Ovary (tissue), 9 donors: ENCODE results near the gene JDP2. TPM values are rescaled to one million over a fixed set of nuclear protein-coding genes. Genes with fewer than 3 reads are reported as not detected.

Experiments used
- DNase-seq, 5 donors: peaks; one replicate each; pipeline ENCODE4 v3.0.0-alpha.2; 2019 to 2020
- H3K27ac ChIP-seq, 2 donors: fragments of 200-600 bp; one replicate each; pipeline versions ENCODE4 v1.5.1 to v1.8.0; 2019 to 2022
- H3K27me3 ChIP-seq: fragments of 200-600 bp; one replicate; pipeline ENCODE4 v1.8.0; 2022
- H3K36me3 ChIP-seq: fragments of 200-600 bp; sonication (generic); one replicate; pipeline ENCODE4 v1.5.1; 2019
- H3K4me1 ChIP-seq: one replicate; pipeline ENCODE4 v1.8.1; 2013; ENCODE audit warnings: mild to moderate bottlenecking, moderate library complexity; ENCODE audit not compliant: insufficient read depth
- H3K4me3 ChIP-seq: fragments of 200-600 bp; sonication (generic); one replicate; pipeline ENCODE4 v1.5.1; 2017
- H3K9me3 ChIP-seq, 2 donors: fragments of 200-600 bp in 1 of 2; sonication (generic) in 1 of 2; one replicate each; pipeline versions ENCODE4 v1.5.1 to v1.8.1; 2013 to 2019; ENCODE audit warnings: mild to moderate bottlenecking in 1 of 2, moderate library complexity in 1 of 2
- EP300 ChIP-seq: sonication (generic); formaldehyde crosslinking; IDR thresholded peaks from one replicate; pipeline ENCODE4 v1.6.1; 2017; ENCODE audit warnings: antibody characterized with exemption
- POLR2A ChIP-seq: fragments of 450-650 bp; IDR thresholded peaks from one replicate; pipeline ENCODE4 v1.6.1; 2017; ENCODE audit warnings: antibody characterized with exemption, mild to moderate bottlenecking, moderate library complexity
- WGBS, 3 donors: extraction: QIAGEN DNeasy Blood & Tissue Kit in 1 of 3; methylation state at CpG; one replicate each; pipeline versions ENCODE4 v1.1.5 to v1.1.7; 2013 to 2017; 5-methylcytosine and 5-hydroxymethylcytosine counted together
- intact Hi-C, 4 donors: fragments of 100-400 bp; cut with DNase I; formaldehyde crosslinking; loops; one replicate each; pipeline versions ENCODE4 v1.11.0 to v1.15.1; 2022 to 2023
- polyA plus RNA-seq, 2 donors: library from polyadenylated mRNA; stranded (reverse); fragments of 200-250 nt in 1 of 2; fragments of 350-450 nt in 1 of 2; fragmentation: Illumina TruSeq in 1 of 2; extraction: RNeasy Lipid Tissue Mini Kit (QIAGEN cat#74804) in 1 of 2; gene quantifications; one replicate each; pipeline ENCODE4 v1.2.3, GENCODE V29; 2013 to 2014
- total RNA-seq, 7 donors: library from RNA; depleted of rRNA in 2 of 7; stranded (reverse); fragments of >200 nt in 2 of 7; fragmentation: NEBNext Ultra II Directional in 3 of 7; extraction: Animal tissue kit (Norgen Biotek cat#: 25700) in 3 of 7; gene quantifications; one replicate each; pipeline versions ENCODE4 v1.1.0 to v1.2.4, GENCODE V29; 2016 to 2023
- TF ChIP-seq, protein P1 (sequence below), 3 donors: fragments of 450-650 bp in 2 of 3; fragments of 200-600 bp in 1 of 3; IDR thresholded peaks; one replicate each; pipeline versions ENCODE4 v1.5.1 to v1.8.0; 2016 to 2022; ENCODE audit warnings: antibody characterized with exemption in 3 of 3, mild to moderate bottlenecking in 1 of 3
- donor health status: DM: no; HTN: no; CAD: no; lungs with moderate emphysema.
- donor health status: DM: no; HTN: no; CAD: no.
- donor health status: Bipolar disorder and iron deficiency.
- donor health status: DM: yes; HTN: yes; CAD: no.
- donor health status: DM: no; HTN: no; CAD: no.
- donor health status: DM: yes; HTN: yes; CAD: no.

Gene JDP2
- total and polyA plus RNA-seq, 9 donors: 16.2 to 89.9 (median 26.8) TPM

- no peak overlapping the region for H3K4me3 ChIP-seq
- intact Hi-C loops: no loop called here
- DNase-seq: no peak
- no peaks in the 10 kb centered on the region for H3K36me3 ChIP-seq
- H3K4me1 ChIP-seq: no peaks in the 10 kb centered on the region
- 65 to 72% (median 71%) methylated on average over 9 of the region's 9 CpGs for whole genome bisulfite sequencing, 3 donors
- no peaks in the 10 kb centered on the region for H3K9me3 ChIP-seq
- H3K27ac ChIP-seq: no peak overlapping the region
- H3K27me3 ChIP-seq: no peaks in the 10 kb centered on the region
- TF ChIP-seq POLR2A: no peak
- TF ChIP-seq, protein P1, sequence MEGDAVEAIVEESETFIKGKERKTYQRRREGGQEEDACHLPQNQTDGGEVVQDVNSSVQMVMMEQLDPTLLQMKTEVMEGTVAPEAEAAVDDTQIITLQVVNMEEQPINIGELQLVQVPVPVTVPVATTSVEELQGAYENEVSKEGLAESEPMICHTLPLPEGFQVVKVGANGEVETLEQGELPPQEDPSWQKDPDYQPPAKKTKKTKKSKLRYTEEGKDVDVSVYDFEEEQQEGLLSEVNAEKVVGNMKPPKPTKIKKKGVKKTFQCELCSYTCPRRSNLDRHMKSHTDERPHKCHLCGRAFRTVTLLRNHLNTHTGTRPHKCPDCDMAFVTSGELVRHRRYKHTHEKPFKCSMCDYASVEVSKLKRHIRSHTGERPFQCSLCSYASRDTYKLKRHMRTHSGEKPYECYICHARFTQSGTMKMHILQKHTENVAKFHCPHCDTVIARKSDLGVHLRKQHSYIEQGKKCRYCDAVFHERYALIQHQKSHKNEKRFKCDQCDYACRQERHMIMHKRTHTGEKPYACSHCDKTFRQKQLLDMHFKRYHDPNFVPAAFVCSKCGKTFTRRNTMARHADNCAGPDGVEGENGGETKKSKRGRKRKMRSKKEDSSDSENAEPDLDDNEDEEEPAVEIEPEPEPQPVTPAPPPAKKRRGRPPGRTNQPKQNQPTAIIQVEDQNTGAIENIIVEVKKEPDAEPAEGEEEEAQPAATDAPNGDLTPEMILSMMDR (IDR thresholded peaks at IDR 0.05): no peak
- no peak for TF ChIP-seq EP300
Observed at GRCh38 chr14:75492832-75493591, 65.2 kb downstream of the JDP2 start.

- Histone ChIP-seq H3K27me3 (no peaks in the 10 kb centered on the region), H3K36me3 (no peaks in the 10 kb centered on the region), H3K27ac (no peak overlapping the region), H3K4me1 (no peaks in the 10 kb centered on the region), H3K4me3 (no peak overlapping the region), H3K9me3 (no peaks in the 10 kb centered on the region)
- intact Hi-C loops: no loop called here
- DNase-seq: no peak
- TF ChIP-seq, protein P1 (IDR thresholded peaks at IDR 0.05): no peak
- no peak for TF ChIP-seq POLR2A
- no peak for TF ChIP-seq EP300
- WGBS, 3 donors: 71 to 77% (median 72%) methylated on average over 8 of the region's 8 CpGs
Observed at GRCh38 chr14:75493592-75494087, 65.8 kb downstream of the JDP2 start.

DNA sequence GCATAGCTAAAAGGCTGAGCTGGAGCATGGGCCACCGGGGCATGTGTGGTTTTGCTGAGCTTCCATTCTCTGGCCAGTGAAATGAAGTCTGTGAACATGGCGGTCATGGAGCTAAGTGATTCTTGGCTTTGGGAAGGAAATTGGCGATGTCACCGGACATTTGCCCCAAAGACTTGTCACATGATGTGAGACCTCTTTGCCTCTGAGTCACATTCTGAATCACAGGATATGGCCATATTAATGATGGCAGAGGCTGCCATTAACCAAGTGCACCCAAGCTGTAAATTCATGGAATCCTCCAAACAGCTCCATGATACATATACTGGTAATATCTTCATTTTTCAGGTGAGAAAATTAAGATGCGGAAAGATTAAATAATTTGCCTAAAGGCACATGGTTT, 67.1 kb downstream of the JDP2 start:
- H3K36me3 ChIP-seq: no peaks in the 10 kb centered on the region
- H3K27ac ChIP-seq: no peak overlapping the region
- intact Hi-C loops: no loop called here
- WGBS, 3 donors: 92 to 96% (median 96%) methylated on average over 5 of the region's 5 CpGs
- no peak overlapping the region for H3K4me3 ChIP-seq
- DNase-seq: no peak
- no peaks in the 10 kb centered on the region for H3K27me3 ChIP-seq
- no peak for TF ChIP-seq POLR2A
- TF ChIP-seq EP300: no peak
- TF ChIP-seq, protein P1 (IDR thresholded peaks at IDR 0.05): no peak
- no peaks in the 10 kb centered on the region for H3K4me1 ChIP-seq
- H3K9me3 ChIP-seq: no peaks in the 10 kb centered on the region

GRCh38 chr14:75495399-75495798, 67.6 kb downstream of the JDP2 start:
- no peaks in the 10 kb centered on the region for H3K36me3 ChIP-seq
- no peaks in the 10 kb centered on the region for H3K9me3 ChIP-seq
- no peak overlapping the region for H3K4me3 ChIP-seq
- intact Hi-C loops: no loop called here
- no peaks in the 10 kb centered on the region for H3K27me3 ChIP-seq
- H3K27ac ChIP-seq: no peak overlapping the region
- no peaks in the 10 kb centered on the region for H3K4me1 ChIP-seq
- 85 to 89% (median 86%) methylated on average over 3 of the region's 3 CpGs for WGBS, 3 donors
- TF ChIP-seq, protein P1 (IDR thresholded peaks at IDR 0.05): no peak
- TF ChIP-seq POLR2A (no peak), EP300 (no peak)
- DNase-seq: no peak
